Right ventricle myocardium superior (tissue), 1 donor: Measurements from ENCODE around the gene FLG. TPM values are rescaled to one million over a fixed set of nuclear protein-coding genes. Genes with fewer than 3 reads are reported as not detected.
"Not testable (repeated sequence)": the region's sequence is repeated elsewhere in the genome, so short reads cannot be mapped to it uniquely, and the experiment has no call there.

Experiments
- ATAC-seq: fragments of 200-7000 bp; cut with Tn5 transposase; one replicate; pipeline ENCODE4 v1.9.1; 2020; ENCODE audit warnings: mild to moderate bottlenecking; ENCODE audit not compliant: poor library complexity
- DNase-seq: peaks from one replicate; pipeline ENCODE4 v3.0.0-alpha.2; 2020
- intact Hi-C: fragments of 100-400 bp; cut with DNase I; formaldehyde crosslinking; loops from one replicate; pipeline ENCODE4 v1.11.2; 2022
- total RNA-seq: library from RNA; stranded (reverse); fragmentation: NEBNext Ultra II Directional; extraction: Animal tissue kit (Norgen Biotek cat#: 25700); gene quantifications from one replicate; pipeline ENCODE4 v1.2.1, GENCODE V29; 2021
- donor health status: DM: no; HTN: yes; CAD: no; lungs with severe emphysema.

The FLG gene
- total RNA-seq, 1 donor from 2014 or later: not detected

GRCh38 chr1:152306123-152306522 lies 18.9 kb downstream of the FLG start:
- not testable (repeated sequence) for DNase-seq

DNA sequence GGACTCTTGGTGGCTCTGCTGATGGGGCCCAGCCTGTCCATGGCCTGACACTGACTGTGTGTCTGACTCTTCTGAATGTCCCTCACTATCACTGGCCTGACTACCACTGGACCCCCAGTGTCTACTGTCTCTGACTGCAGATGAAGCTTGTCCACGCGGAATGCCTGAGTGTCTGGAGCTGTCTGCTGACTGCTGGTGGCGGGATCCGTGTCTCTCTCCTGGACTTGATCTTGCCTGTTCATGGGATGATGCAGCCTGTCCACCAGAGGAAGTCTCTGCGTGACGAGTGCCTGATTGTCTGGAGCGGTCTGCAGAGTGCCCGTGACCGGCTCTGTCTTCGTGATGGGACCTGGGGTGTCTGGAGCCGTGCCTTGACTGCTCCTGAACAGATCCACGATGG lies 20.3 kb downstream of the FLG start:
- intact Hi-C loops, DNase-seq, ATAC-seq: not testable (repeated sequence)

More at GRCh38 chr1:152306123-152306522, 18.9 kb downstream of the FLG start:
- intact Hi-C loops, ATAC-seq: not testable (repeated sequence)

DNA sequence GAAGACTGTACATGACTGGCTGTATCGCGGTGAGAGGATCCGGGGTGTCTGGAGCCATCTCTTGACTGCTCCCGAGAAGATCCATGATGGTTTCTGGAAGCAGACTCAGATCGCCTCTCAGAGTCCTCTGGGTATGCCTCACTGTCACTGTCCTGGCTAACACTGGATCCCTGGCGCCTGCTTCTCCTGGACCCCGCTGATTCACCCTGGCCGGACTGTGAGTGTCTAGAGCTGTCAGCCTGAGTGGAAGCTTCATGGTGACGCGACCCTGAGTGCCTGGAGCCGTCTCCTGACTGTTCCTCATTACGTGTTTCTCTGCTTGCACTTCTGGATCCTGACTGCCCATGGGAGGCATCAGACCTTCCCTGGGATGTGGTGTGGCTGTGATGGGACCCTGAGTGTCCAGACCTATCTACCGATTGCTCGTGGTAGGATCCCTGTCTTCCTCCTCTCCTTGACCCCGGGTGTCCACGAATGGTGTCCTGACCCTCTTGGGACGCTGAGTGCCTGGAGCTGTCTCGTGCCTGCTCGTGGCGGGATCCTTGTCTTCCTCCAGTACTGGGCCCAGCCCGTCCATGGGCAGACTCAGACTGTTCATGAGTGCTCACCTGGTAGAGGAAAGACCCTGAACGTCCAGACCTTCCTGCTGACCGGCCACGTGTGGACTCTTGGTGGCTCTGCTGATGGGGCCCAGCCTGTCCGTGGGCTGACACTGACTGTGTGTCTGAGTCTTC lies 21.7 kb downstream of the FLG start:
- ATAC-seq, DNase-seq, intact Hi-C loops: not testable (repeated sequence)

GRCh38 chr1:152256394-152256793 lies 68.6 kb downstream of the FLG start:
- DNase-seq, intact Hi-C loops, ATAC-seq: not testable (repeated sequence)

Other genes starting within 250 kb of the FLG start
- gene TCHHL1, start 236.2 kb downstream of the FLG start, total RNA-seq: not detected
- gene TCHH, start 209.8 kb downstream of the FLG start, total RNA-seq: not detected
- not detected for gene RPTN, start 166.0 kb downstream of the FLG start, total RNA-seq
- gene HRNR, start 101.0 kb downstream of the FLG start, total RNA-seq: not detected
- gene FLG2, start 34.8 kb upstream of the FLG start, total RNA-seq: not detected
- gene CRNN, start 89.0 kb upstream of the FLG start, total RNA-seq: not detected
- gene LCE5A, start 185.6 kb upstream of the FLG start, total RNA-seq: not detected
- gene CRCT1, start 189.2 kb upstream of the FLG start, total RNA-seq: not detected
- not detected for gene LCE3E, start 241.5 kb upstream of the FLG start, total RNA-seq